HL-60 (cell line): ENCODE data around the gene CCDC142.
A peak's percentile ranks its signal among the peaks of the same experiment; 100 is the strongest.
"Not testable (repeated sequence)": the region's sequence is repeated elsewhere in the genome, so short reads cannot be mapped to it uniquely, and the experiment has no call there.

Experiments used
- DNase-seq, 2 experiments: peaks; one replicate each; pipeline ENCODE4 v3.0.0-alpha.2; 2010 to 2020; ENCODE audit warnings: low read depth in 1 of 2, low spot score in 1 of 2
- H3K27ac ChIP-seq: fragments of 250-450 bp; sonication (Bioruptor Pico); replicated peaks from 2 replicates; pipeline ENCODE4 v1.5.1; 2020; ENCODE audit warnings: mild to moderate bottlenecking, moderate library complexity
- H3K27me3 ChIP-seq: fragments of 250-450 bp; sonication (Bioruptor Pico); 2 replicates; pipeline ENCODE4 v1.5.1; 2021; ENCODE audit warnings: mild to moderate bottlenecking, moderate library complexity; ENCODE audit not compliant: insufficient read depth, poor library complexity, severe bottlenecking
- H3K4me3 ChIP-seq: replicated peaks from 2 replicates; pipeline ENCODE4 v1.5.1; 2011; ENCODE audit warnings: mild to moderate bottlenecking, control low read depth, low read length; ENCODE audit not compliant: insufficient read depth
- GABPA ChIP-seq: IDR thresholded peaks from 2 replicates; pipeline ENCODE4 v1.6.1; 2012; ENCODE audit warnings: low read depth
- POLR2AphosphoS5 ChIP-seq: IDR thresholded peaks from 2 replicates; pipeline ENCODE4 v1.6.1; 2012; ENCODE audit warnings: low read depth
- SPI1 ChIP-seq: IDR thresholded peaks from 2 replicates; pipeline ENCODE4 v1.6.1; 2012; ENCODE audit warnings: low read depth, mild to moderate bottlenecking, borderline replicate concordance
- TF ChIP-seq, protein P1 (sequence below): IDR thresholded peaks from one replicate; pipeline ENCODE4 v1.5.1; 2011; ENCODE audit warnings: low read length, control low read depth, inconsistent platforms; ENCODE audit not compliant: insufficient read depth
- TF ChIP-seq, protein P2 (sequence below): IDR thresholded peaks from 2 replicates; pipeline ENCODE4 v1.6.1; 2012; ENCODE audit warnings: low read depth; ENCODE audit not compliant: insufficient replicate concordance

The CCDC142 gene

DNA sequence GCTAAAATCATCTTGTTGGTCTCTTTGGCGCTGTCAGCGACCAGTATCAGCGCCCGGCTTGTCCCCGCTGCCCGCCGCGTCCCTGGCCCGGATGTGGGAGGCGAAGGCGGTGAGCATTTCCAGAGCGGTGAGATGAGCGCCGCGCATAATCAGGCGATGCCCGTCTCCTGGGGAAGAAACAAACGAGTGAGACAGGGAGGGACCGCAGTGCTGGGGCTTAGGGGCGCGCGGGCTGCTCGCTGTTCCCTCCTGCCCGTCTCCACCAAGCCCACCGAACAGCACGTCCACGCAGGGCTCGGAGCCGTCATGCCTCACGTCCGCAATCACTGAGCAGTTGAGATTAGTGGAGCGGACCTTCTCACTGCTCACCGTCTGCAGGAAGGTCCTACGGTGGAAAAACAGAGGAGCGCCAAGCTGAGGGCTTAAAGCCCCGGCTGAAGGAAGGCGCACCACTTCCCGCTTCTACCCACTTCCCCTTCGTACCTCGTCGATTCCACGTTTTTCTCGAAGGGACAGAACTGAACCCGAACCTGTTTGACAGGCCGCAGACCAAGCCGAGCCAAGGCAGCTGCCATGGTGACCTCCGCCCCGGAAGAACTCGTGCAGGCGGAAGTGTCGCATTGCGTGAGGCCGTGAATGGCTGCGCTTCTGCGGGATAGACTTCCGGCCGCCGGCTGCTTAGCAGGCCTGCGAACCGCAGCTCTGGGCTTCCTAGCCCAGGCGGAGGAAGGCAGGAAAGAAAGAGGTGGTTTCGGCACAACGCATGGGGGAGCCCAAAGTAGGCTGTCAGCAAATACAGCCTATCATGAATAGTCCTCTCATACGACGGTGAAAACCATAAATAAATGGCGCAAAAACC lies 10.5 kb downstream of the CCDC142 start, which contains the start of gene MRPL53:
Gene MRPL53, minus strand, starts transcription at position 595 of the 859 bp plus-strand sequence. Its CDS starts 20 bp downstream, at position 575.
- TF ChIP-seq, protein P1, sequence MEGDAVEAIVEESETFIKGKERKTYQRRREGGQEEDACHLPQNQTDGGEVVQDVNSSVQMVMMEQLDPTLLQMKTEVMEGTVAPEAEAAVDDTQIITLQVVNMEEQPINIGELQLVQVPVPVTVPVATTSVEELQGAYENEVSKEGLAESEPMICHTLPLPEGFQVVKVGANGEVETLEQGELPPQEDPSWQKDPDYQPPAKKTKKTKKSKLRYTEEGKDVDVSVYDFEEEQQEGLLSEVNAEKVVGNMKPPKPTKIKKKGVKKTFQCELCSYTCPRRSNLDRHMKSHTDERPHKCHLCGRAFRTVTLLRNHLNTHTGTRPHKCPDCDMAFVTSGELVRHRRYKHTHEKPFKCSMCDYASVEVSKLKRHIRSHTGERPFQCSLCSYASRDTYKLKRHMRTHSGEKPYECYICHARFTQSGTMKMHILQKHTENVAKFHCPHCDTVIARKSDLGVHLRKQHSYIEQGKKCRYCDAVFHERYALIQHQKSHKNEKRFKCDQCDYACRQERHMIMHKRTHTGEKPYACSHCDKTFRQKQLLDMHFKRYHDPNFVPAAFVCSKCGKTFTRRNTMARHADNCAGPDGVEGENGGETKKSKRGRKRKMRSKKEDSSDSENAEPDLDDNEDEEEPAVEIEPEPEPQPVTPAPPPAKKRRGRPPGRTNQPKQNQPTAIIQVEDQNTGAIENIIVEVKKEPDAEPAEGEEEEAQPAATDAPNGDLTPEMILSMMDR = no peak
- peak; percentile 100 for TF ChIP-seq POLR2AphosphoS5
- TF ChIP-seq GABPA = peak; percentile 99
- peak; percentile 74; the same call in 1 of the 2 replicates for TF ChIP-seq SPI1
- TF ChIP-seq, protein P2, sequence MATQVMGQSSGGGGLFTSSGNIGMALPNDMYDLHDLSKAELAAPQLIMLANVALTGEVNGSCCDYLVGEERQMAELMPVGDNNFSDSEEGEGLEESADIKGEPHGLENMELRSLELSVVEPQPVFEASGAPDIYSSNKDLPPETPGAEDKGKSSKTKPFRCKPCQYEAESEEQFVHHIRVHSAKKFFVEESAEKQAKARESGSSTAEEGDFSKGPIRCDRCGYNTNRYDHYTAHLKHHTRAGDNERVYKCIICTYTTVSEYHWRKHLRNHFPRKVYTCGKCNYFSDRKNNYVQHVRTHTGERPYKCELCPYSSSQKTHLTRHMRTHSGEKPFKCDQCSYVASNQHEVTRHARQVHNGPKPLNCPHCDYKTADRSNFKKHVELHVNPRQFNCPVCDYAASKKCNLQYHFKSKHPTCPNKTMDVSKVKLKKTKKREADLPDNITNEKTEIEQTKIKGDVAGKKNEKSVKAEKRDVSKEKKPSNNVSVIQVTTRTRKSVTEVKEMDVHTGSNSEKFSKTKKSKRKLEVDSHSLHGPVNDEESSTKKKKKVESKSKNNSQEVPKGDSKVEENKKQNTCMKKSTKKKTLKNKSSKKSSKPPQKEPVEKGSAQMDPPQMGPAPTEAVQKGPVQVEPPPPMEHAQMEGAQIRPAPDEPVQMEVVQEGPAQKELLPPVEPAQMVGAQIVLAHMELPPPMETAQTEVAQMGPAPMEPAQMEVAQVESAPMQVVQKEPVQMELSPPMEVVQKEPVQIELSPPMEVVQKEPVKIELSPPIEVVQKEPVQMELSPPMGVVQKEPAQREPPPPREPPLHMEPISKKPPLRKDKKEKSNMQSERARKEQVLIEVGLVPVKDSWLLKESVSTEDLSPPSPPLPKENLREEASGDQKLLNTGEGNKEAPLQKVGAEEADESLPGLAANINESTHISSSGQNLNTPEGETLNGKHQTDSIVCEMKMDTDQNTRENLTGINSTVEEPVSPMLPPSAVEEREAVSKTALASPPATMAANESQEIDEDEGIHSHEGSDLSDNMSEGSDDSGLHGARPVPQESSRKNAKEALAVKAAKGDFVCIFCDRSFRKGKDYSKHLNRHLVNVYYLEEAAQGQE = no peak
- Histone ChIP-seq H3K27ac (peak within 1 kb of the TSS; percentile 82), H3K27me3 (no peaks in the 10 kb centered on the region), H3K4me3 (peak within 1 kb of the TSS; percentile 76)
- DNase-seq = peak; percentile 96 to 97

DNA sequence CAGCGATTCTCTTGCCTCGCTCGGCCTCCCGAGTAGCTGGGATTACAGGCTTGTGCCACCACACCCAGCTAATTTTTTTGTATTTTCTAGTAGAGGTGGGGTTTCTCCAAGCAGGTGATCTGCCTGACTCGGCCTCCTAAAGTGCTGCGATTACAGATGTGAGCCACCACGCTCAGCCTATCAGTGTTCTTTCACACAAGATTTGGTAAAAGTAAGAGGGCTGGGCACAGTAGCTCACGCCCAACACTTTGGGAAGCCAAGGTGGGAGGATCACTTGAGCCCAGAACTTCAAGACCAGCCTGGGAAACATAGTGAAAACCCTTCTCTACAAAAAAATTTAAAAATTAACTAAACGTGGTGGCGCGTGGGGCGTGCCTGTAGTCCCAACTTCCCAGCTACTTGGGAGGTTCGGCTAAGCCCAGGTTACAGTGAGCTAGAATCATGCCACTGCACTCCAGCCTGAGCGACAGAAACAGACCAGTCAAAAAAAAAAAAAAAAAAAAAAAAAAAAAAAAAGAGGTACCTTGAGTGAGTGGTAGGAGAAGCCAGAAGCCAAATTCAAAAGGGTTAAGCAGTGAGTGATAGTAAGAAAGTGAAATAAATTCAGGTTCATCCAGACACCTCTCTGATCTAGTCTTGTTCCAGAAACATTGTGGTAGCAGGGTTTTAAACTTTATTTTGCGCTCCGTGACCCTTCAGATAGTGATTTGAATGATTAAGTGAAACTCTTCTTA lies 11.3 kb downstream of the CCDC142 start:
- Histone ChIP-seq H3K27ac (peak overlapping the region; percentile 82), H3K4me3 (peak overlapping the region; percentile 76), H3K27me3 (no peaks in the 10 kb centered on the region)
- DNase-seq = no peak
- TF ChIP-seq, protein P1 = no peak
- TF ChIP-seq SPI1 = no peak

DNA sequence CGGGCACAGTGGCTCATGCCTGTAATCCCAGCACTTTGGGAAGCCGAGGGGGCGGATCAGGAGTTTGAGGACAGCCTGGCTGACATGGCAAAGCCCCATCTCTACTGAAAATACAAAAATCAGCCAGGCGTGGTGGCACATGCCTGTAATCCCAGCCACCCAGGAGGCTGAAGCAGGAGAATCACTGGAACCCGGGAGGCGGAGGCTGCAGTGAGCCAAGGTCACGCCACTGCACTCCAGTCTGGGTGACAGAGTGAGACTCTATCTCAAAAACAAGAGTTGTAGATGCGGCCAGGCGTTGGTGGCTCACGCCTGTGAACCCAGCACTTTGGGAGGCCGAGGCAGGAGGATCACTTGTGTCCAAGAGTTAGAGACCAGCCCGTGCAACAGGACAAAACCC lies 12.1 kb downstream of the CCDC142 start:
- not testable (repeated sequence) for H3K4me3 ChIP-seq, DNase-seq, H3K27me3 ChIP-seq, H3K27ac ChIP-seq

DNA sequence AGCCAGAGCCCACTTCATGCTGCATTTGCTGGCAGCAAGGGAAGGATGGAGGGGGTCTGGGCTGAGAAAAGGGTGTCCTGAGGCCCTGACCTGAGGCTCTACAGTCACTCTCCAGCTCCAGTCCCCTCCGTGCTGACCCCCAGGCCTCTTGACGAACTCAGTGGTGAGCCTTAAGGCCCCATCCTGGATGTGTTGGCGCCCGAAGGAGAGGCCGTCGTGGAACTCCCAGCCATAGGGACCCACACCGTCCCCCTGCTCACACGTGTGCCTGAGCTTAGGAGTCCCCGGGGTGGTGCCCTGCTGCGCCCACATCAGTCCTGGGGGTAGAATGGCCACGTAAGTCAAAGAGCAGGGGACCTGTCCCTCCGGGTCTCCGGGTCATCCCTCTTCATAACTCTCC lies 18.4 kb downstream of the CCDC142 start:
- peak overlapping the region; percentile 78 for H3K27ac ChIP-seq
- no peak for DNase-seq
- peak overlapping the region; percentile 84 for H3K4me3 ChIP-seq
- TF ChIP-seq SPI1 (no peak), POLR2AphosphoS5 (no peak), GABPA (no peak)
- TF ChIP-seq, protein P1 = no peak
- TF ChIP-seq, protein P2 = no peak
- no peaks in the 10 kb centered on the region for H3K27me3 ChIP-seq
